ENCODE data around the gene ZC3H12D.

The ZC3H12D gene

DNA sequence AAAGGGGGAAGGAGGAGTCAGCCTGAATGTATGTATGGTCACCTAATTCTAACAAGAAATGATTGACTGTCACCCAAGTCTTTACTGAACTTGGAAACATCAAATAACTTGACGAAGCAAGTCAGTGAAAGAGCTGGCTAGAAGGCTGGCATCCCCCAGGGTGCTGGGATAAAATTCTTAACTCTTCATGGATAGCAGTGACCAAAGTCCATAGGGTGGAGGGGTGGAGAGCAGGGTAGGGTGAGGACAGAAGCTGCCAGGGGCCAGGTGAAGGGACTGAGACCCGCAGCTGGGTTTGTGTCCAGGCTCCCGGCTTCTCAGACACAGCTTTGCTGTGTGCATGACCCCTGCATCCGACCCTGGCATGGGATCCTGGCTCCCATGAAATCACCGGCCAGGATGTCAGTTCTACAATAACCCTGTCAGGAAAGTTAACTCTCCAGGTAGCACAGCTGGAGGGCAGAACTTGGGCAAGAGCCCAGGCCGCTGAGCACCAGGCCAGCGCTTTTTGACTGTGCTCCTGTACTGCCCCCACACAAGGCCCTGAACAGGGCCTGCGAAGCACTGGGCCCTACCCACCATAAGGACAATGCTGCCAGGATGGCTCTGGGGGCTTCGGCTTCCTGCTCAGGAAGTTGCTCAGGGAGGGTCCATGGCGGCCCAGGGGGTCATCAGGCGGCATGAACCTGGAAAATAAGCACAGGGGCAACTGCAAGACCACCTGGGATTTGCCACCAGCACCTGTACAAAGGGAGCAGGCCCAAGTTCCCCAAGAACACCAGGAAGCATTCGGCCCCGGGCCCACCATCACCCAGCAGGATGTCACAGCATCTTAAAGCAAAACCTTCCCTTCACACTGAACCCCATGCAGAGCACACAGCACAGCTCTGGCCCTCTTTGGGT lies 32.5 kb downstream of the ZC3H12D start:
- no peak for DNase-seq (ENCODE audit: low spot score)
- TF ChIP-seq, protein P1, sequence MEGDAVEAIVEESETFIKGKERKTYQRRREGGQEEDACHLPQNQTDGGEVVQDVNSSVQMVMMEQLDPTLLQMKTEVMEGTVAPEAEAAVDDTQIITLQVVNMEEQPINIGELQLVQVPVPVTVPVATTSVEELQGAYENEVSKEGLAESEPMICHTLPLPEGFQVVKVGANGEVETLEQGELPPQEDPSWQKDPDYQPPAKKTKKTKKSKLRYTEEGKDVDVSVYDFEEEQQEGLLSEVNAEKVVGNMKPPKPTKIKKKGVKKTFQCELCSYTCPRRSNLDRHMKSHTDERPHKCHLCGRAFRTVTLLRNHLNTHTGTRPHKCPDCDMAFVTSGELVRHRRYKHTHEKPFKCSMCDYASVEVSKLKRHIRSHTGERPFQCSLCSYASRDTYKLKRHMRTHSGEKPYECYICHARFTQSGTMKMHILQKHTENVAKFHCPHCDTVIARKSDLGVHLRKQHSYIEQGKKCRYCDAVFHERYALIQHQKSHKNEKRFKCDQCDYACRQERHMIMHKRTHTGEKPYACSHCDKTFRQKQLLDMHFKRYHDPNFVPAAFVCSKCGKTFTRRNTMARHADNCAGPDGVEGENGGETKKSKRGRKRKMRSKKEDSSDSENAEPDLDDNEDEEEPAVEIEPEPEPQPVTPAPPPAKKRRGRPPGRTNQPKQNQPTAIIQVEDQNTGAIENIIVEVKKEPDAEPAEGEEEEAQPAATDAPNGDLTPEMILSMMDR (IDR thresholded peaks at IDR 0.05; ENCODE audit: borderline replicate concordance, control extremely low read depth, extremely low read depth, insufficient read depth, missing control alignments): no peak
- in situ Hi-C loops (cut with MboI; ENCODE audit: low sequenced_read_pairs, unreplicated experiment): no loop called here

DNA sequence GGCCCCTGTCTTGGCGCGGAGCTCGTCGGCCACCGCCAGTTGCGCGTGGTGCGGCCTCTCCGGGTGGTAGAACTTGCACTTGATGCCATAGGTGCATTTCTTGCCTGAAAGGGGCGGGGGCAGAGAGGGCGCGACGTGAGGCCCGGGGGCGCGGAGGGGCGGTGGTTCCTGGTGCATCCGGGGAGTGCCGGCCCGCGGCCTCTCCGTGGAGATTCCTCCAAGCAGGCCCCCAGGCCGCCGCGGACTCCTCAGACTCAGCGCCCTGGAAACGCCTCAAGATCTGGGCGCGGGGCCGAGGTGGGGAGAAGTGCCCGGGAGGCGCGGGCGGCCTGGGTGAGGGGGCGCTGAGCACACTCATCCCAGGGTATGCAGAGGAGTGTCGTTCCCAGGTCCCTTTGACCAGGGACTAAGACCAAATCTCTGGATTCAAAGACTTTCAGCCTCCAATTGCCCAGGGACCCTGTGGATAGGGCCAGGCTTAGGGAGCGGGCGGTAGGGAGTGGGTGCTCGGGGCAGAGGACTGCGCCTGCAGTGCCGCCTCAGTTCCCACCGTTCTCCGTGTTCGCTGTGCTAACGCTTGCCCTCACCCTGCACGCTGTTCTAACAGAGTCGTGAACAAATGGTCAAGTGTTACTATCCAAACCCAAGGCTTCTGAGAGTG lies 33.3 kb downstream of the ZC3H12D start:
- TF ChIP-seq, protein P1 (IDR thresholded peaks at IDR 0.05; ENCODE audit: borderline replicate concordance, control extremely low read depth, extremely low read depth, insufficient read depth, missing control alignments): no peak
- DNase-seq (ENCODE audit: low spot score): no peak
- in situ Hi-C loops (cut with MboI; ENCODE audit: low sequenced_read_pairs, unreplicated experiment): no loop called here

DNA sequence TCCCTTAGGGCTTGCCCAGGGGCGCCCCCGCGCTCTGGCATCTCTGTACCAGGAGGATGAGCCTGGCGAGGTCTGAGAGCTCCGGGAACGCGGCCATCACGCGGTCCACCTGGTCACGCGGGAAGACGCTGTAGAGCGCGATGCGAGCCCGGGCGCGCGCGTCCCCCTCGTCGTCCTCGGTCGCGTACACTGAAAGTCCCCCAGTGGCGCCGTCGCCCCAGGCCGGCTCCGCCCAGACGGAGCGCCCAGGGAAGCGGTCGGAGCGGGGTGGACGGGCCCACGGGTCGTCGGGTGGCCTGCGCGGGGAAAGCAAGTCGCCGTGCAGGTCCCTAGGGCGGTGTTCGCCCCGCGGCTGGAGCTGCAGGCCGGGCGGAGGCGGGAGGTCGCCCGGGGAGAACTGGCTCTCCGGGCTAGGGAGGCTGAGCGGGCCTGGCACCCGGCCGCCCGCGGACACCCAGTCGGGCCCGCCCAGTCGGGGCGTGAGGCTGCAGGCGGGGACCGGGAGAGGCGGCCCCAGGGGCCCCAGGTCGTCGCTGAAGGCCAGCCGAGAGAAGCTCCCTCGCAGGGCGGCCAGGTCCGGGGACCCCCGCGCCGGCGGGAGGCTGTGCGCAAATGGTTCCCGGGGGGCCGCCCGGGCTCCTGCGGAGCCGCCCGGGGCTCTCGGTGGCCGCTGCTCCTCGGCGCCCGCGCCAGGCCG lies 34.0 kb downstream of the ZC3H12D start:
- no peak for DNase-seq (ENCODE audit: low spot score)
- TF ChIP-seq, protein P1 (IDR thresholded peaks at IDR 0.05; ENCODE audit: borderline replicate concordance, control extremely low read depth, extremely low read depth, insufficient read depth, missing control alignments): no peak
- in situ Hi-C loops (cut with MboI; ENCODE audit: low sequenced_read_pairs, unreplicated experiment): no loop called here

DNA sequence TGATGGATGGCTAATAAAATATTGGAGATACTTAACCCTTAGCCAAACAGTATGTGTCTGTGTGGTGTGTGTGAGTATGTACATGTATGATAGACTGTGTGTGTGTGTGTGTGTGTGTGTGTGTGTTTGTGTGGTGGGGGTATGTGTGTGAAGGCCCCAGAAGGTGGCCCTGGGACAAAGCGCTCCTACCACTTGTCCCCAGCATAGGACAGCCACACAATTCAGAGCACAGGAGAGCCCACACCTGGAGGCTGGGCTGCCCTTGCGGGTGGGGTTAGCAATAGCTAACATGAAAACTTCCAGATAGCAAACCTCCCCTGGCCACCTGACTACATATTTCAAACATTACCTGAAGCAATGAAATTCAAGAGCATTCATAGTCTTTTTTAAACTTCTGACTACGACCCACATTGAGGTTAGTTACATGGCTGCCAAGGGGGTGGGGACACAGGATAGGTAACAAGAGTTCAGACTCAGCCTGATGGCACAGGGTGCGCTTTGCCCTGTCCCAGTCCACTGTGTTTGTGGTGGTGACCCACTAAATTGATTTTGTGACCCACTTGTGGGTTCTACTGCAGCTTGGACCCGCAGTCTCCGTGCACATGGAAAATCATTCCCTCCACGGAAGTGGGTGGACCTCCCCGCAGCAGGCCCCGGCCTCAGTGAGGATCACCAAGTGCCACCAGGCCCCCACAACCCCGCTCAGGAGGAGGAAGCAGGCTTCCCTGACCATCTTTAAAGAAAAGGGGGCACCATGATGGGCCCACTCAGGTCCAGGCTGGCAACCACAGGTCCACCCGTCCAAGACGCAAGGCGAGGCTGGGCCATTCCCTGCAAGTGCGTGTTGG lies 34.8 kb downstream of the ZC3H12D start:
- DNase-seq (ENCODE audit: low spot score): no peak
- in situ Hi-C loops (cut with MboI; ENCODE audit: low sequenced_read_pairs, unreplicated experiment): loop anchor here (25.0 kb wide), 1 partner anchor 863 kb away; no protein-coding TSS in a partner anchor
- TF ChIP-seq, protein P1 (IDR thresholded peaks at IDR 0.05; ENCODE audit: borderline replicate concordance, control extremely low read depth, extremely low read depth, insufficient read depth, missing control alignments): no peak

DNA sequence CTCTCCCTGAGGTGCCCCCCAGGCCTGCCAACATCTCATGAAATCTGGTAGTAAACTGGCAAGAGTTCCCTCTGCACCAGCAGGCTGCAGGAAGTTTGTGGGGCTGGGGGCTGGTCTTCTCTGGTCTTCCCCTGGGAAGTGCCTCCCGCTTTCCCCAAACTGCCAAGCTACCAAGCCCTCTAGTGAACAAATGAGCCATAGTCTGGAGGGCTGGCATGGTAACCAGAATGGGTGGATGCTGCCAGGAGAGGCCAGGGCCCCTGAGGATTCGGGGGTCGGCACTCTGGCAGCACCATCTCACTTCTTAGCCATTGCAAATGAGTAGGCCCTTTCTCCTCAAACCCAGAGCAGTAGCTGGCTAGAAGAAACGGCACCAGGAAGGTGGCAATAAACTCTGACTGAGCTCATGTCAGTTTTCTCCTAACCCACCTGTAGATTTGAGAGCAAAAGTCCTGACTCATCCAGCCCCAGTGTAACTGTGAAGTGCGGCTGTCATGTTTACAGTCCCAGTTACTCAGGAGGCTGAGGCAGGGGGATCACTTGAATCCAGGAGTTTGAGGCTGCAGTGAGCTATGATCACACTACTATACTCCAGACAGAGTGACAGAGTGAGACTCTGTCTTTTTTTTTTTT lies 35.9 kb downstream of the ZC3H12D start:
- TF ChIP-seq, protein P1 (IDR thresholded peaks at IDR 0.05; ENCODE audit: borderline replicate concordance, control extremely low read depth, extremely low read depth, insufficient read depth, missing control alignments): no peak
- in situ Hi-C loops (cut with MboI; ENCODE audit: low sequenced_read_pairs, unreplicated experiment): loop anchor here (25.0 kb wide), 1 partner anchor 862 kb away; no protein-coding TSS in a partner anchor
- no peak for DNase-seq (ENCODE audit: low spot score)

Measured in GM13976 (cell line).